Activated naive CD4-positive, alpha-beta T cell treated with anti-CD3 and anti-CD28 coated beads, Interleukin-2, amount 50 U/mL, for 16 hours (primary cell): ENCODE measurements around the gene PTPRN2.
"Not testable (repeated sequence)": the region's sequence is repeated elsewhere in the genome, so short reads cannot be mapped to it uniquely, and the experiment has no call there.

Source experiments
- DNase-seq: peaks from one replicate; pipeline ENCODE4 v3.0.0-alpha.2; 2020

The PTPRN2 gene

GRCh38 chr7:157792241-157793086 lies 795.2 kb downstream of the PTPRN2 start:
- peak; percentile 7 for DNase-seq

- DNase-seq = no peak
Measured at GRCh38 chr7:157791666-157792065, 796.0 kb downstream of the PTPRN2 start.

- DNase-seq = no peak
Measured at GRCh38 chr7:157791261-157791660, 796.4 kb downstream of the PTPRN2 start.

GRCh38 chr7:157789942-157790341 lies 797.7 kb downstream of the PTPRN2 start:
- no peak for DNase-seq

- no peak for DNase-seq
Measured at GRCh38 chr7:157789094-157789493, 798.5 kb downstream of the PTPRN2 start.

- DNase-seq = no peak
Measured at GRCh38 chr7:157788573-157788972, 799.0 kb downstream of the PTPRN2 start.

GRCh38 chr7:157787275-157787701 lies 800.3 kb downstream of the PTPRN2 start:
- peak; percentile 7 for DNase-seq

- DNase-seq = no peak
Measured at GRCh38 chr7:157786375-157787274, 801.0 kb downstream of the PTPRN2 start.

- no peak for DNase-seq
Measured at GRCh38 chr7:157785486-157786186, 802.0 kb downstream of the PTPRN2 start.

GRCh38 chr7:157784979-157785441 lies 802.6 kb downstream of the PTPRN2 start:
- peak; percentile 6 for DNase-seq

- DNase-seq = peak; percentile 8
Measured at GRCh38 chr7:157784041-157784835, 803.4 kb downstream of the PTPRN2 start.

GRCh38 chr7:157782041-157782440 lies 805.6 kb downstream of the PTPRN2 start:
- DNase-seq = peak; percentile 8

- DNase-seq = peak; percentile 7
Measured at GRCh38 chr7:157780721-157781120, 806.9 kb downstream of the PTPRN2 start.

GRCh38 chr7:157780312-157780711 lies 807.3 kb downstream of the PTPRN2 start:
- DNase-seq = no peak

- DNase-seq = no peak
Measured at GRCh38 chr7:157779206-157779605, 808.4 kb downstream of the PTPRN2 start.

- not testable (repeated sequence) for DNase-seq
Measured at GRCh38 chr7:157777194-157777762, 810.3 kb downstream of the PTPRN2 start.

GRCh38 chr7:157775560-157776332 lies 811.9 kb downstream of the PTPRN2 start:
- DNase-seq = no peak

- DNase-seq = no peak
Measured at GRCh38 chr7:157775021-157775559, 812.5 kb downstream of the PTPRN2 start.

- no peak for DNase-seq
Measured at GRCh38 chr7:157774495-157774894, 813.1 kb downstream of the PTPRN2 start.

GRCh38 chr7:157773361-157773760 lies 814.3 kb downstream of the PTPRN2 start:
- DNase-seq = no peak
